Measurements from ENCODE around the gene B3GNT2. TPM values are rescaled to one million over a fixed set of nuclear protein-coding genes. Genes with fewer than 3 reads are reported as not detected.
A peak's percentile ranks its signal among the peaks of the same experiment; 100 is the strongest.

B3GNT2 gene
- total and polyA plus RNA-seq, 2 of the 4 experiments (the other 2 are of a cell fraction) = 5.0 to 11.1 TPM

- in situ Hi-C loops (cut with MboI; ENCODE audit: low sequenced_read_pairs) = no loop called here
- H3K23ac ChIP-seq (ENCODE audit: low read depth, low read length) = no peak overlapping the region
- H3K27me3 ChIP-seq (ENCODE audit: control insufficient read depth, insufficient read depth, low read length) = no peaks in the 10 kb centered on the region
- H3K27ac ChIP-seq (ENCODE audit: insufficient read depth, low read length) = no peak overlapping the region
- no peaks in the 10 kb centered on the region for H3K9me1 ChIP-seq (ENCODE audit: insufficient read depth, low read length)
- H2BK20ac ChIP-seq (ENCODE audit: low read depth, low read length) = no peak overlapping the region
- H3K9me3 ChIP-seq (ENCODE audit: control insufficient read depth, insufficient read depth, low read length) = no peaks in the 10 kb centered on the region
- H4K8ac ChIP-seq (ENCODE audit: low read depth in 2 of 2, low read length in 2 of 2) = no peak overlapping the region
- H2AK5ac ChIP-seq (ENCODE audit: low read depth, low read length) = no peak overlapping the region
- H3K4me3 ChIP-seq (ENCODE audit: insufficient read depth, low read depth, low read length) = no peak overlapping the region
- no peak for TF ChIP-seq BHLHE40 (IDR thresholded peaks at IDR 0.05; ENCODE audit: low read depth, low read length)
- TF ChIP-seq MAZ (IDR thresholded peaks at IDR 0.05; ENCODE audit: borderline replicate concordance, low read depth, low read length) = no peak
- TF ChIP-seq RAD21 (IDR thresholded peaks at IDR 0.05; ENCODE audit: low read length) = no peak
- TF ChIP-seq NFE2L2 (IDR thresholded peaks at IDR 0.05; ENCODE audit: low read depth, low read length) = no peak
- TF ChIP-seq CHD1 (IDR thresholded peaks at IDR 0.05; ENCODE audit: low read depth, low read length) = no peak
- no peak for TF ChIP-seq MAFK (IDR thresholded peaks at IDR 0.05; ENCODE audit: low read depth, low read length)
- no peak for TF ChIP-seq ELK1 (IDR thresholded peaks at IDR 0.05; ENCODE audit: borderline replicate concordance, low read depth, low read length)
- TF ChIP-seq FOS (IDR thresholded peaks at IDR 0.05; ENCODE audit: low read depth, low read length) = no peak
- TF ChIP-seq RCOR1 (IDR thresholded peaks at IDR 0.05; ENCODE audit: insufficient replicate concordance, low read length) = no peak
- TF ChIP-seq MXI1 (IDR thresholded peaks at IDR 0.05; ENCODE audit: borderline replicate concordance, low read depth, low read length) = no peak
- no peak overlapping the region for H4K91ac ChIP-seq (ENCODE audit: insufficient read depth, low read depth, low read length)
- 90% methylated on average over 2 of the region's 6 CpGs; no CpG with 5 or more reads in 1 of the 2 experiments for WGBS, 2 experiments (ENCODE audit: extremely low coverage in 2 of 2, insufficient read length in 1 of 2)
- H2BK5ac ChIP-seq (ENCODE audit: low read depth, low read length, poor library complexity, severe bottlenecking) = no peak overlapping the region
- H3K14ac ChIP-seq (replicated peaks; ENCODE audit: low read depth, low read length) = no peak overlapping the region
- no peak overlapping the region for H3K4me2 ChIP-seq (ENCODE audit: low read depth, low read length)
- no peak for ATAC-seq (ENCODE audit: low read depth)
- CTCF ChIA-PET = interaction anchor here (0.6 kb wide), 2 partner anchors 9 to 16 kb away, joined by 3 to 4 read pairs; no protein-coding TSS in a partner anchor
- POLR2A ChIA-PET (ENCODE audit: unreplicated experiment) = interaction anchor here (0.6 kb wide), 1 partner anchor 9 kb away, joined by 8 read pairs; no protein-coding TSS in a partner anchor
- no peak overlapping the region for H3K4ac ChIP-seq (ENCODE audit: low read depth, low read length)
- no peak overlapping the region for H3K18ac ChIP-seq (ENCODE audit: low read depth, low read length)
- H2AFZ ChIP-seq (replicated peaks; ENCODE audit: low read length, poor library complexity) = no peak overlapping the region
- dilution Hi-C loops (cut with HindIII; ENCODE audit: low sequenced_read_pairs, unreplicated experiment) = no loop called here
- no TSS peak for BruUV-seq (replicated peaks)
- H3K9ac ChIP-seq (ENCODE audit: low read depth, low read length) = no peak overlapping the region
- H3K36me3 ChIP-seq (ENCODE audit: control insufficient read depth, insufficient read depth, low read length) = peaks cover 5% of the 10 kb centered on the region; the same call in 1 of the 2 replicates
- H3K4me1 ChIP-seq (ENCODE audit: control insufficient read depth, insufficient read depth, low read length) = peaks cover 3% of the 10 kb centered on the region; the same call in 1 of the 2 replicates
- no peak overlapping the region for H2BK15ac ChIP-seq (ENCODE audit: low read depth, low read length)
- no peaks in the 10 kb centered on the region for H4K20me1 ChIP-seq (ENCODE audit: insufficient read depth, low read length)
- intact Hi-C loops (cut with micrococcal nuclease) = no loop called here
- no peak overlapping the region for H4K5ac ChIP-seq (ENCODE audit: low read depth, low read length)
- no peak overlapping the region for H2AK9ac ChIP-seq (replicated peaks; ENCODE audit: low read depth, low read length, poor library complexity)
- H2BK120ac ChIP-seq (ENCODE audit: low read depth, low read length) = no peak overlapping the region
- H3K79me1 ChIP-seq (ENCODE audit: low read depth in 1 of 2, low read length in 2 of 2) = peaks cover 0 to 11% of the 10 kb centered on the region in 2 experiments; a peak in 2 of 4 replicates
- H3K56ac ChIP-seq (ENCODE audit: extremely low read depth, insufficient read depth, low read length) = no peak overlapping the region
- DNase-seq = peak; percentile 6
Observed at GRCh38 chr2:62227386-62228075, 31.6 kb downstream of the B3GNT2 start.
